HepG2 (cell line): ENCODE measurements around the gene JAGN1. TPM values are rescaled to one million over a fixed set of nuclear protein-coding genes. Genes with fewer than 3 reads are reported as not detected.
A peak's percentile ranks its signal among the peaks of the same experiment; 100 is the strongest.

Experiments
- ADNP ChIP-seq: sonication (generic); formaldehyde crosslinking; IDR thresholded peaks from 2 replicates; pipeline ENCODE4 v1.4.0; 2020; ENCODE audit warnings: missing genetic modification reagents
- ASH2L ChIP-seq: fragments of 300-600, 200-600 bp; sonication (generic); IDR thresholded peaks from 2 replicates; pipeline ENCODE4 v1.7.0; 2017; ENCODE audit warnings: low read depth, mild to moderate bottlenecking, moderate library complexity, mixed read lengths, low read length; ENCODE audit not compliant: insufficient read length
- GZF1 ChIP-seq: sonication (generic); formaldehyde crosslinking; IDR thresholded peaks from 2 replicates; pipeline ENCODE4 v1.5.1; 2020; ENCODE audit warnings: mild to moderate bottlenecking, missing genetic modification reagents
- JUNB ChIP-seq: sonication (generic); formaldehyde crosslinking; IDR thresholded peaks from 2 replicates; pipeline ENCODE4 v1.8.0; 2022; ENCODE audit warnings: missing genetic modification reagents, mild to moderate bottlenecking, borderline replicate concordance
- KDM1A ChIP-seq: IDR thresholded peaks from 2 replicates; pipeline ENCODE4 v1.6.1; 2016; ENCODE audit warnings: missing compliant biosample characterization
- KDM3A ChIP-seq: IDR thresholded peaks from 2 replicates; pipeline ENCODE4 v1.6.1; 2018; ENCODE audit warnings: low read depth, missing compliant biosample characterization
- NFKB2 ChIP-seq: sonication (generic); formaldehyde crosslinking; IDR thresholded peaks from 2 replicates; pipeline ENCODE4 v1.4.0; 2020; ENCODE audit warnings: missing genetic modification reagents, borderline replicate concordance
- RORA ChIP-seq: sonication (generic); formaldehyde crosslinking; IDR thresholded peaks from 2 replicates; pipeline ENCODE4 v1.5.0; 2020; ENCODE audit warnings: mild to moderate bottlenecking, missing genetic modification reagents, moderate library complexity
- SIN3B ChIP-seq: fragments of 150-350 bp; IDR thresholded peaks from 2 replicates; pipeline ENCODE4 v1.6.1; 2014; ENCODE audit warnings: low read length
- SKI ChIP-seq: fragments of 450-650 bp; IDR thresholded peaks from one replicate; pipeline ENCODE4 v1.6.1; 2018; ENCODE audit warnings: mild to moderate bottlenecking; ENCODE audit not compliant: partially characterized antibody
- SNAPC2 ChIP-seq: sonication (generic); formaldehyde crosslinking; IDR thresholded peaks from 2 replicates; pipeline ENCODE4 v1.8.1; 2022; ENCODE audit warnings: mild to moderate bottlenecking, missing genetic modification reagents
- ZBTB44 ChIP-seq: sonication (generic); formaldehyde crosslinking; IDR thresholded peaks from 2 replicates; pipeline ENCODE4 v1.4.0; 2020; ENCODE audit warnings: missing genetic modification reagents
- ZNF543 ChIP-seq: sonication (generic); formaldehyde crosslinking; IDR thresholded peaks from 2 replicates; pipeline ENCODE4 v1.4.0; 2020; ENCODE audit warnings: mild to moderate bottlenecking, missing genetic modification reagents
- ZNF619 ChIP-seq: sonication (generic); formaldehyde crosslinking; IDR thresholded peaks from 2 replicates; pipeline ENCODE4 v1.4.0; 2020; ENCODE audit warnings: mild to moderate bottlenecking, missing genetic modification reagents
- ZNF784 ChIP-seq: sonication (generic); formaldehyde crosslinking; IDR thresholded peaks from 2 replicates; pipeline ENCODE4 v1.5.1; 2020; ENCODE audit warnings: missing genetic modification reagents, mild to moderate bottlenecking, borderline replicate concordance
- ZSCAN25 ChIP-seq: sonication (generic); formaldehyde crosslinking; IDR thresholded peaks from 2 replicates; pipeline ENCODE4 v1.8.0; 2022; ENCODE audit warnings: mild to moderate bottlenecking, missing genetic modification reagents
- polyA plus RNA-seq, 8 experiments: library from polyadenylated mRNA; depleted of rRNA in 3 of 8; stranded (reverse) in 7 of 8; unstranded in 1 of 8; fragments of >200 nt; fragmentation: Illumina TruSeq in 4 of 8; extraction: Trizol in 4 of 8; gene quantifications; 2 replicates each; pipeline versions ENCODE4 v1.2.1 to v1.2.3, GENCODE V29; 2011 to 2016; ENCODE audit warnings: low read depth in 4 of 8, missing spikeins in 1 of 8, mixed read lengths in 1 of 8; ENCODE audit not compliant: insufficient read depth in 1 of 8
- total RNA-seq, 5 experiments: library from RNA; depleted of rRNA; stranded (reverse); fragments of >200 nt; fragmentation: Illumina TruSeq; extraction: Trizol; gene quantifications; 2 replicates each; pipeline ENCODE4 v1.2.3, GENCODE V29; 2016; ENCODE audit warnings: low read depth in 1 of 5
- TF ChIP-seq, protein P1 (sequence below): sonication (generic); formaldehyde crosslinking; IDR thresholded peaks from 2 replicates; pipeline ENCODE4 v1.4.0; 2020; ENCODE audit warnings: mild to moderate bottlenecking, missing genetic modification reagents
- TF ChIP-seq, protein P2 (sequence below): IDR thresholded peaks from 2 replicates; pipeline ENCODE4 v1.4.0; 2020; ENCODE audit warnings: mild to moderate bottlenecking, missing genetic modification reagents

Gene JAGN1
- total and polyA plus RNA-seq, 2 of the 13 experiments (the other 11 are each of a cell fraction or from before 2014, with no cell fraction given): 49.9 to 50.9 TPM

GRCh38 chr3:9916734-9917680 is 26.6 kb downstream of the JAGN1 start, which contains the start of gene IL17RC (continued):
- TF ChIP-seq, protein P1, sequence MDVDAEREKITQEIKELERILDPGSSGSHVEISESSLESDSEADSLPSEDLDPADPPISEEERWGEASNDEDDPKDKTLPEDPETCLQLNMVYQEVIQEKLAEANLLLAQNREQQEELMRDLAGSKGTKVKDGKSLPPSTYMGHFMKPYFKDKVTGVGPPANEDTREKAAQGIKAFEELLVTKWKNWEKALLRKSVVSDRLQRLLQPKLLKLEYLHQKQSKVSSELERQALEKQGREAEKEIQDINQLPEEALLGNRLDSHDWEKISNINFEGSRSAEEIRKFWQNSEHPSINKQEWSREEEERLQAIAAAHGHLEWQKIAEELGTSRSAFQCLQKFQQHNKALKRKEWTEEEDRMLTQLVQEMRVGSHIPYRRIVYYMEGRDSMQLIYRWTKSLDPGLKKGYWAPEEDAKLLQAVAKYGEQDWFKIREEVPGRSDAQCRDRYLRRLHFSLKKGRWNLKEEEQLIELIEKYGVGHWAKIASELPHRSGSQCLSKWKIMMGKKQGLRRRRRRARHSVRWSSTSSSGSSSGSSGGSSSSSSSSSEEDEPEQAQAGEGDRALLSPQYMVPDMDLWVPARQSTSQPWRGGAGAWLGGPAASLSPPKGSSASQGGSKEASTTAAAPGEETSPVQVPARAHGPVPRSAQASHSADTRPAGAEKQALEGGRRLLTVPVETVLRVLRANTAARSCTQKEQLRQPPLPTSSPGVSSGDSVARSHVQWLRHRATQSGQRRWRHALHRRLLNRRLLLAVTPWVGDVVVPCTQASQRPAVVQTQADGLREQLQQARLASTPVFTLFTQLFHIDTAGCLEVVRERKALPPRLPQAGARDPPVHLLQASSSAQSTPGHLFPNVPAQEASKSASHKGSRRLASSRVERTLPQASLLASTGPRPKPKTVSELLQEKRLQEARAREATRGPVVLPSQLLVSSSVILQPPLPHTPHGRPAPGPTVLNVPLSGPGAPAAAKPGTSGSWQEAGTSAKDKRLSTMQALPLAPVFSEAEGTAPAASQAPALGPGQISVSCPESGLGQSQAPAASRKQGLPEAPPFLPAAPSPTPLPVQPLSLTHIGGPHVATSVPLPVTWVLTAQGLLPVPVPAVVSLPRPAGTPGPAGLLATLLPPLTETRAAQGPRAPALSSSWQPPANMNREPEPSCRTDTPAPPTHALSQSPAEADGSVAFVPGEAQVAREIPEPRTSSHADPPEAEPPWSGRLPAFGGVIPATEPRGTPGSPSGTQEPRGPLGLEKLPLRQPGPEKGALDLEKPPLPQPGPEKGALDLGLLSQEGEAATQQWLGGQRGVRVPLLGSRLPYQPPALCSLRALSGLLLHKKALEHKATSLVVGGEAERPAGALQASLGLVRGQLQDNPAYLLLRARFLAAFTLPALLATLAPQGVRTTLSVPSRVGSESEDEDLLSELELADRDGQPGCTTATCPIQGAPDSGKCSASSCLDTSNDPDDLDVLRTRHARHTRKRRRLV (CRISPR knock-in tag): no peak
- no peak for TF ChIP-seq ZNF543 (CRISPR knock-in tag)
- TF ChIP-seq ZNF619 (CRISPR knock-in tag): 0 out of 2 replicates have a peak, but pooled peaks have one; percentile 34
- no peak; the same call in 1 of the 2 replicates for TF ChIP-seq ZNF784 (CRISPR knock-in tag)
- TF ChIP-seq, protein P2, sequence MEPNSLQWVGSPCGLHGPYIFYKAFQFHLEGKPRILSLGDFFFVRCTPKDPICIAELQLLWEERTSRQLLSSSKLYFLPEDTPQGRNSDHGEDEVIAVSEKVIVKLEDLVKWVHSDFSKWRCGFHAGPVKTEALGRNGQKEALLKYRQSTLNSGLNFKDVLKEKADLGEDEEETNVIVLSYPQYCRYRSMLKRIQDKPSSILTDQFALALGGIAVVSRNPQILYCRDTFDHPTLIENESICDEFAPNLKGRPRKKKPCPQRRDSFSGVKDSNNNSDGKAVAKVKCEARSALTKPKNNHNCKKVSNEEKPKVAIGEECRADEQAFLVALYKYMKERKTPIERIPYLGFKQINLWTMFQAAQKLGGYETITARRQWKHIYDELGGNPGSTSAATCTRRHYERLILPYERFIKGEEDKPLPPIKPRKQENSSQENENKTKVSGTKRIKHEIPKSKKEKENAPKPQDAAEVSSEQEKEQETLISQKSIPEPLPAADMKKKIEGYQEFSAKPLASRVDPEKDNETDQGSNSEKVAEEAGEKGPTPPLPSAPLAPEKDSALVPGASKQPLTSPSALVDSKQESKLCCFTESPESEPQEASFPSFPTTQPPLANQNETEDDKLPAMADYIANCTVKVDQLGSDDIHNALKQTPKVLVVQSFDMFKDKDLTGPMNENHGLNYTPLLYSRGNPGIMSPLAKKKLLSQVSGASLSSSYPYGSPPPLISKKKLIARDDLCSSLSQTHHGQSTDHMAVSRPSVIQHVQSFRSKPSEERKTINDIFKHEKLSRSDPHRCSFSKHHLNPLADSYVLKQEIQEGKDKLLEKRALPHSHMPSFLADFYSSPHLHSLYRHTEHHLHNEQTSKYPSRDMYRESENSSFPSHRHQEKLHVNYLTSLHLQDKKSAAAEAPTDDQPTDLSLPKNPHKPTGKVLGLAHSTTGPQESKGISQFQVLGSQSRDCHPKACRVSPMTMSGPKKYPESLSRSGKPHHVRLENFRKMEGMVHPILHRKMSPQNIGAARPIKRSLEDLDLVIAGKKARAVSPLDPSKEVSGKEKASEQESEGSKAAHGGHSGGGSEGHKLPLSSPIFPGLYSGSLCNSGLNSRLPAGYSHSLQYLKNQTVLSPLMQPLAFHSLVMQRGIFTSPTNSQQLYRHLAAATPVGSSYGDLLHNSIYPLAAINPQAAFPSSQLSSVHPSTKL (CRISPR knock-in tag): peak; percentile 29
- peak; percentile 36 for TF ChIP-seq ASH2L
- no peak for TF ChIP-seq SIN3B
- no peak for TF ChIP-seq JUNB (CRISPR knock-in tag)
- no peak for TF ChIP-seq RORA (CRISPR knock-in tag)
- TF ChIP-seq KDM1A (CRISPR knock-in tag): no peak
- peak; percentile 42; the same call in 1 of the 2 replicates for TF ChIP-seq ZSCAN25 (CRISPR knock-in tag)
- TF ChIP-seq GZF1 (CRISPR knock-in tag): no peak
- no peak for TF ChIP-seq ADNP
- no peak; the same call in 1 of the 2 replicates for TF ChIP-seq NFKB2 (CRISPR knock-in tag)
- TF ChIP-seq SKI: no peak
- TF ChIP-seq ZBTB44 (CRISPR knock-in tag): no peak
- no peak for TF ChIP-seq KDM3A (CRISPR knock-in tag)
- no peak for TF ChIP-seq SNAPC2 (CRISPR knock-in tag)
